ENCODE measurements around the gene HGFAC. TPM values are rescaled to one million over a fixed set of nuclear protein-coding genes. Genes with fewer than 3 reads are reported as not detected.

Gene HGFAC
- total RNA-seq, 1 experiment from 2014 or later: 0.20 TPM

GRCh38 chr4:3450643-3451042 is 8.9 kb downstream of the HGFAC start:
- no peak for TF ChIP-seq ZBTB21 (CRISPR knock-in tag; IDR thresholded peaks at IDR 0.05; ENCODE audit: borderline replicate concordance)
- TF ChIP-seq E2F5 (CRISPR knock-in tag; IDR thresholded peaks at IDR 0.05): no peak
- TF ChIP-seq ZNF121 (CRISPR knock-in tag; IDR thresholded peaks at IDR 0.05): no peak
- no peak for TF ChIP-seq ARID4B (CRISPR knock-in tag; IDR thresholded peaks at IDR 0.05; ENCODE audit: borderline replicate concordance)
- TF ChIP-seq STAT6 (CRISPR knock-in tag; conservative IDR thresholded peaks at IDR 0.05; ENCODE audit: low read depth): no peak
- TF ChIP-seq TEAD1 (CRISPR knock-in tag; IDR thresholded peaks at IDR 0.05): no peak
- TF ChIP-seq TP53 (CRISPR knock-in tag; IDR thresholded peaks at IDR 0.05): no peak
- TF ChIP-seq ATF6 (CRISPR knock-in tag; IDR thresholded peaks at IDR 0.05): no peak
- TF ChIP-seq ZNF423 (CRISPR knock-in tag; IDR thresholded peaks at IDR 0.05): no peak
- no peak for TF ChIP-seq NR1H2 (CRISPR knock-in tag; IDR thresholded peaks at IDR 0.05)
- TF ChIP-seq ESRRA (CRISPR knock-in tag; IDR thresholded peaks at IDR 0.05; ENCODE audit: borderline replicate concordance): no peak
- TF ChIP-seq AR (CRISPR knock-in tag; IDR thresholded peaks at IDR 0.05): no peak
- TF ChIP-seq ETV6 (CRISPR knock-in tag; IDR thresholded peaks at IDR 0.05): no peak
- TF ChIP-seq ZSCAN18 (CRISPR knock-in tag; IDR thresholded peaks at IDR 0.05): no peak
- Mint-ChIP-seq H3K4me1 (no peaks in the 10 kb centered on the region), H3K36me3 (peaks cover 11% of the 10 kb centered on the region), H3K27ac (no peak overlapping the region), H3K27me3 (ENCODE audit: low read depth) (peaks cover 34% of the 10 kb centered on the region), H3K4me3 (no peak overlapping the region), H3K9me3 (peaks cover 22% of the 10 kb centered on the region)
- no peak for ATAC-seq
- ChIA-PET CTCF (interaction anchor here (0.8 to 2.0 kb wide), 5 partner anchors 9 to 132 kb away, joined by 3 to 7 read pairs (median 3); partner anchors contain the start of gene HGFAC), POLR2A (no interaction called here)
- DNase-seq (ENCODE audit: low spot score): no peak

Data from WTC11 (cell line).